ENCODE data around the gene SH3TC1. TPM values are rescaled to one million over a fixed set of nuclear protein-coding genes. Genes with fewer than 3 reads are reported as not detected.

Gene SH3TC1
- polyA plus RNA-seq, 1 experiment: 1.2 TPM

- no peaks in the 10 kb centered on the region for H3K36me3 ChIP-seq (ENCODE audit: control insufficient read depth, insufficient read depth, low read length)
- DNase-seq (ENCODE audit: low read depth): no peak
- H3K4me3 ChIP-seq (ENCODE audit: low read depth, low read length): no peak overlapping the region
- CTCF ChIA-PET: no interaction called here
- POLR2A ChIA-PET: no interaction called here
- TF ChIP-seq CTCF (IDR thresholded peaks at IDR 0.05; ENCODE audit: insufficient read depth, low read depth, low read length): no peak
- H3K27me3 ChIP-seq (ENCODE audit: control insufficient read depth, insufficient read depth, low read length): no peaks in the 10 kb centered on the region
Measured at GRCh38 chr4:8287343-8288280, 88.5 kb downstream of the SH3TC1 start.

GRCh38 chr4:8289151-8289750 is 90.2 kb downstream of the SH3TC1 start:
- CTCF ChIA-PET: no interaction called here
- no peak for TF ChIP-seq CTCF (IDR thresholded peaks at IDR 0.05; ENCODE audit: insufficient read depth, low read depth, low read length)
- Histone ChIP-seq H3K36me3 (ENCODE audit: control insufficient read depth, insufficient read depth, low read length) (no peaks in the 10 kb centered on the region), H3K27me3 (ENCODE audit: control insufficient read depth, insufficient read depth, low read length) (no peaks in the 10 kb centered on the region), H3K4me3 (ENCODE audit: low read depth, low read length) (no peak overlapping the region)
- POLR2A ChIA-PET: no interaction called here
- DNase-seq (ENCODE audit: low read depth): no peak

- CTCF ChIA-PET: no interaction called here
- Histone ChIP-seq H3K27me3 (ENCODE audit: control insufficient read depth, insufficient read depth, low read length) (no peaks in the 10 kb centered on the region), H3K36me3 (ENCODE audit: control insufficient read depth, insufficient read depth, low read length) (no peaks in the 10 kb centered on the region), H3K4me3 (ENCODE audit: low read depth, low read length) (no peak overlapping the region)
- POLR2A ChIA-PET: no interaction called here
- no peak for DNase-seq (ENCODE audit: low read depth)
- no peak for TF ChIP-seq CTCF (IDR thresholded peaks at IDR 0.05; ENCODE audit: insufficient read depth, low read depth, low read length)
Measured at GRCh38 chr4:8289956-8290700, 91.0 kb downstream of the SH3TC1 start.

- TF ChIP-seq CTCF (IDR thresholded peaks at IDR 0.05; ENCODE audit: insufficient read depth, low read depth, low read length): no peak
- ChIA-PET POLR2A (no interaction called here), CTCF (interaction anchor here (0.9 kb wide), 1 partner anchor 11 kb away, joined by 3 read pairs; no protein-coding TSS in a partner anchor)
- H3K36me3 ChIP-seq (ENCODE audit: control insufficient read depth, insufficient read depth, low read length): no peaks in the 10 kb centered on the region
- no peak overlapping the region for H3K4me3 ChIP-seq (ENCODE audit: low read depth, low read length)
- DNase-seq (ENCODE audit: low read depth): no peak
- H3K27me3 ChIP-seq (ENCODE audit: control insufficient read depth, insufficient read depth, low read length): no peaks in the 10 kb centered on the region
Measured at GRCh38 chr4:8290701-8290970, 91.5 kb downstream of the SH3TC1 start.

Other genes starting within 250 kb of the SH3TC1 start
- gene ABLIM2, start 40.5 kb upstream of the SH3TC1 start, polyA plus RNA-seq (2011; rRNA removed): 0.07 TPM in 1 of 2 replicates, not detected in the other
- gene HTRA3, start 70.5 kb downstream of the SH3TC1 start, polyA plus RNA-seq (2011; rRNA removed): 2.9 and 5.7 TPM in 2 replicates
- gene ACOX3, start 241.4 kb downstream of the SH3TC1 start, polyA plus RNA-seq (2011; rRNA removed): 6.8 and 10.2 TPM in 2 replicates
- 5.3 and 7.1 TPM in 2 replicates for gene TRMT44, start 241.5 kb downstream of the SH3TC1 start, polyA plus RNA-seq (2011; rRNA removed)

Data from BJ (cell line).